ENCODE data around the gene DPH5. TPM values are rescaled to one million over a fixed set of nuclear protein-coding genes. Genes with fewer than 3 reads are reported as not detected.
"Not testable (repeated sequence)": the region's sequence is repeated elsewhere in the genome, so short reads cannot be mapped to it uniquely, and the experiment has no call there.

Gene DPH5
- polyA plus RNA-seq, 3 donors, result 63.4 to 69.2 (median 64.8) TPM

- DNase-seq (ENCODE audit: low read depth in 3 of 3, low spot score in 2 of 3), result peak in 1 of 3 donors; percentile 10
These were observed 30.2 kb downstream of the DPH5 start for GRCh38 chr1:100995198-100995988.

- DNase-seq (ENCODE audit: low read depth in 3 of 3, low spot score in 2 of 3), result no peak
These were observed 36.1 kb downstream of the DPH5 start for GRCh38 chr1:100989306-100990077.

GRCh38 chr1:100988121-100988520, 37.5 kb downstream of the DPH5 start:
- no peak for DNase-seq (ENCODE audit: low read depth in 3 of 3, low spot score in 2 of 3)

GRCh38 chr1:100982793-100983192, 42.8 kb downstream of the DPH5 start:
- no peak for DNase-seq (ENCODE audit: low read depth in 3 of 3, low spot score in 2 of 3)

GRCh38 chr1:100979631-100980030, 46.0 kb downstream of the DPH5 start:
- no peak for DNase-seq (ENCODE audit: low read depth in 3 of 3, low spot score in 2 of 3)

- DNase-seq (ENCODE audit: low read depth in 3 of 3, low spot score in 2 of 3), result no peak
These were observed 48.6 kb downstream of the DPH5 start for GRCh38 chr1:100976936-100977335.

GRCh38 chr1:100972185-100972584, 53.4 kb downstream of the DPH5 start:
- DNase-seq (ENCODE audit: low read depth in 3 of 3, low spot score in 2 of 3), result no peak

GRCh38 chr1:100971021-100971420, 54.6 kb downstream of the DPH5 start:
- DNase-seq (ENCODE audit: low read depth in 3 of 3, low spot score in 2 of 3), result no peak

- DNase-seq (ENCODE audit: low read depth in 3 of 3, low spot score in 2 of 3), result no peak
These were observed 56.3 kb downstream of the DPH5 start for GRCh38 chr1:100969327-100969726.

GRCh38 chr1:100968621-100969020, 57.0 kb downstream of the DPH5 start:
- DNase-seq (ENCODE audit: low read depth in 3 of 3, low spot score in 2 of 3), result no peak

GRCh38 chr1:100960098-100960497, 65.5 kb downstream of the DPH5 start:
- DNase-seq (ENCODE audit: low read depth in 3 of 3, low spot score in 2 of 3), result no peak

GRCh38 chr1:100959502-100960060, 66.0 kb downstream of the DPH5 start:
- DNase-seq (ENCODE audit: low read depth in 3 of 3, low spot score in 2 of 3), result no peak

- DNase-seq (ENCODE audit: low read depth in 3 of 3, low spot score in 2 of 3), result no peak
These were observed 70.3 kb downstream of the DPH5 start for GRCh38 chr1:100955322-100955721.

- no peak for DNase-seq (ENCODE audit: low read depth in 3 of 3, low spot score in 2 of 3)
These were observed 71.4 kb downstream of the DPH5 start for GRCh38 chr1:100953960-100954730.

- DNase-seq (ENCODE audit: low read depth in 3 of 3, low spot score in 2 of 3), result not testable (repeated sequence)
These were observed 72.6 kb downstream of the DPH5 start for GRCh38 chr1:100952970-100953369.

GRCh38 chr1:100952104-100952745, 73.4 kb downstream of the DPH5 start:
- DNase-seq (ENCODE audit: low read depth in 3 of 3, low spot score in 2 of 3), result no peak

GRCh38 chr1:100950781-100951180, 74.8 kb downstream of the DPH5 start:
- peak; percentile 16 to 35 (median 27) for DNase-seq (ENCODE audit: low read depth in 3 of 3, low spot score in 2 of 3)

GRCh38 chr1:100950337-100950736, 75.2 kb downstream of the DPH5 start:
- no peak for DNase-seq (ENCODE audit: low read depth in 3 of 3, low spot score in 2 of 3)

- not testable (repeated sequence) for DNase-seq (ENCODE audit: low read depth in 3 of 3, low spot score in 2 of 3)
These were observed 75.9 kb downstream of the DPH5 start for GRCh38 chr1:100949515-100950158.

All from right renal cortex interstitium (tissue), 3 donors.